RWPE1 (cell line): ENCODE data around the gene NECTIN1.

Experiments
- CTCF ChIA-PET: fragments of 350-600 bp; sonication (Branson Sonifier 250); formaldehyde crosslinking; extraction: SDS; loops from one replicate; lab custom pipeline; 2021; lab: Yijun Ruan, JAX
- POLR2A ChIA-PET: fragments of 400-600 bp; formaldehyde crosslinking; extraction: SDS; loops from one replicate; lab custom pipeline; 2020; ENCODE audit warnings: antibody characterized with exemption; ENCODE audit not compliant: low non-redundant PET; lab: Yijun Ruan, JAX
- DNase-seq: peaks from one replicate; pipeline ENCODE4 v3.0.0; 2012; ENCODE audit warnings: low spot score
- H3K27ac ChIP-seq: fragments of 450-650 bp; 2 replicates; pipeline ENCODE4 v1.5.1; 2017
- CTCF ChIP-seq: fragments of 450-650 bp; conservative IDR thresholded peaks from 2 replicates; pipeline ENCODE4 v1.5.1; 2017; ENCODE audit warnings: low read depth, mild to moderate bottlenecking

NECTIN1 gene

DNA sequence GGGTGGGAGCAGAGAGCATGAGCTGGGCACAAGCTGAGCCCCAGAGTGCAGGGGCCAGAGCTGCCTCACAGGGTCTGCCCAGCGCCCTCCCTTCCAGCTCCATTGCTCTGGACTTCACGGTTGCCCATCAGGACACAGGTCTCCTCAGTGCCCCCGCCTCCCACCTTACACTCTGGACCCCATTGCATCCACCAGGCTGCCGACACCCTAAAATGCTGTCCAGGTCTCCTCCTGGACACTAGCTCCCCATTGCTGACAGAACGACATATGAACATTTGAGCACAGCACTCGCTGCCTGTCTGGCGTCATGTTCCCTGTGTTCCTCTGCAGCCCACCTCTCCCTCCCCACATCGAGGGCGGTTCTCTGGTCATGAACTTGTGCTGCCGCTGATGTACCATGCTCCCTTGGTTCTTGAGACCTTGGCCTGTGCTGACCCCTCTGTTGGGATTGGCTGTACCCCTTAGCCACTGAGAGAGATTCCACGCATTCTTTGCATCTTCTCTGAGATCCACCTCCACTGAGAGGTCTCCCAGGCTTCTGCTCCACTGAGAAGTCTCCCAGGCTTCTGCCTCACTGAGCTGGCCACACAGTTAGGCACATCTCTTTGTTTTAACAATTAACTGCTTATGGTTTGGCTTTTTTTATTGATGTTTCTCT is 34.2 kb upstream of the NECTIN1 start:
- no peak overlapping the region for H3K27ac ChIP-seq
- TF ChIP-seq CTCF = no peak
- ChIA-PET CTCF (no interaction called here), POLR2A (no interaction called here)
- no peak for DNase-seq

DNA sequence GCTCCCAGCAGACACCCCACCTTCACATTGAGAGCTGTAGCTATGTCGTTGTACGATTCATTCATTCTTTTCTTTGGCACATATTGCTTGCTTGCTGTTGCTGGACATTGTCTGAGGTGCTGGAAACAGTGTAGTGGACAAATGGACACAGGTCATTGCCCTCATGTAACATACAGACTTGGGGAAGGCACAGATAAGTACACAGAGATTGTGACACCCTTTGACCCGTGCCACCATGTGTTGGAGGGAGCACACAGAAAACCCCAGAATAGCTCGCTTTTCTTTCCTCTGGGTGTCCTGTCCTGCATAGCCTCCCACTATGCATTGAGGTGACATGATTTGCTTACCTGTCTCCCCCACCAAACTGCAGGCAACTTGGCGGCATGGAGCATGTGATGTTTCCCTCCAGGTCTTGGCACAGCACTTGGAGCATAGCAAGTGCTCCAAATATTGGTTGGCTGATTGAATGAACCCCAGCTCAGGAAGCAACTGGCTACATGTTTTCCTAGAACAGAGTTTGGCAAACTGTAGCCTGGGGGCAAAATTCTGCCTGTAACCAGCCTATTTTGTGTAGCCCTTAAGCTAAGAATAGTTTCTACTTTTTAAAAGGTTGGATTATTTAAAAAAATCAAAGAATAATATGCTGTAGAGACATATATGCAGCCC is 30.9 kb upstream of the NECTIN1 start:
- no peak for DNase-seq
- TF ChIP-seq CTCF = no peak
- CTCF ChIA-PET = interaction anchor here (0.9 kb wide), 1 partner anchor 30 kb away, joined by 3 read pairs; no protein-coding TSS in a partner anchor
- POLR2A ChIA-PET = no interaction called here
- H3K27ac ChIP-seq = peak overlapping the region; percentile 52; the same call in 1 of the 2 replicates

GRCh38 chr11:119759324-119759723 is 30.3 kb upstream of the NECTIN1 start:
- ChIA-PET CTCF (no interaction called here), POLR2A (no interaction called here)
- H3K27ac ChIP-seq = peak overlapping the region; percentile 52
- no peak for TF ChIP-seq CTCF
- DNase-seq = peak; percentile 81

GRCh38 chr11:119758291-119758690 is 29.3 kb upstream of the NECTIN1 start:
- ChIA-PET CTCF (no interaction called here), POLR2A (no interaction called here)
- no peak overlapping the region for H3K27ac ChIP-seq
- no peak for DNase-seq
- no peak for TF ChIP-seq CTCF

GRCh38 chr11:119757378-119757777 is 28.4 kb upstream of the NECTIN1 start:
- CTCF ChIA-PET = interaction anchor here (0.6 kb wide), 1 partner anchor 20 kb away, joined by 3 read pairs; no protein-coding TSS in a partner anchor
- POLR2A ChIA-PET = no interaction called here
- H3K27ac ChIP-seq = no peak overlapping the region
- no peak for DNase-seq
- no peak for TF ChIP-seq CTCF

GRCh38 chr11:119756169-119756865 is 27.3 kb upstream of the NECTIN1 start:
- TF ChIP-seq CTCF = no peak
- CTCF ChIA-PET = interaction anchor here (0.6 kb wide), 1 partner anchor 148 kb away, joined by 3 read pairs; no protein-coding TSS in a partner anchor

More at GRCh38 chr11:119756169-119756865, 27.3 kb upstream of the NECTIN1 start:
- POLR2A ChIA-PET = no interaction called here
- no peak overlapping the region for H3K27ac ChIP-seq
- DNase-seq = no peak
